ENCODE data around the gene EHBP1.

EHBP1 gene

GRCh38 chr2:62691186-62691585 lies 14.3 kb upstream of the EHBP1 start:
- H2AFZ ChIP-seq (ENCODE audit: low read length), result no peak overlapping the region
- no peak overlapping the region for H3K4me3 ChIP-seq (ENCODE audit: low read length, poor library complexity, severe bottlenecking)
- H4K20me1 ChIP-seq (ENCODE audit: insufficient read depth, low read length, poor library complexity, severe bottlenecking), result no peaks in the 10 kb centered on the region
- H3K4me1 ChIP-seq (ENCODE audit: insufficient read depth, low read length, poor library complexity, severe bottlenecking), result no peaks in the 10 kb centered on the region
- H3K9me2 ChIP-seq (replicated peaks; ENCODE audit: low read depth, low read length), result no peaks in the 10 kb centered on the region
- no peaks in the 10 kb centered on the region for H3K9me3 ChIP-seq (ENCODE audit: insufficient read depth, low read depth, low read length)
- H3K79me2 ChIP-seq (ENCODE audit: insufficient read depth, low read length), result no peaks in the 10 kb centered on the region
- no peak overlapping the region for H3K4me2 ChIP-seq (ENCODE audit: low read depth, low read length, poor library complexity, severe bottlenecking)
- no peaks in the 10 kb centered on the region for H3K36me3 ChIP-seq (ENCODE audit: insufficient read depth, low read length)
- no peaks in the 10 kb centered on the region for H3F3A ChIP-seq (ENCODE audit: low read depth)
- no peaks in the 10 kb centered on the region for H3K27me3 ChIP-seq (ENCODE audit: insufficient read depth, low read length, poor library complexity, severe bottlenecking)
- TF ChIP-seq CTCF (conservative IDR thresholded peaks at IDR 0.05; ENCODE audit: low read length) (no peak), EZH2phosphoT487 (IDR thresholded peaks at IDR 0.05; ENCODE audit: borderline replicate concordance) (no peak)
- no peak overlapping the region for H3K9ac ChIP-seq (ENCODE audit: low read depth, low read length, poor library complexity, severe bottlenecking)

GRCh38 chr2:62692225-62692624 lies 13.3 kb upstream of the EHBP1 start:
- H3K9me2 ChIP-seq (replicated peaks; ENCODE audit: low read depth, low read length), result no peaks in the 10 kb centered on the region
- H3K79me2 ChIP-seq (ENCODE audit: insufficient read depth, low read length), result no peaks in the 10 kb centered on the region
- TF ChIP-seq EZH2phosphoT487 (IDR thresholded peaks at IDR 0.05; ENCODE audit: borderline replicate concordance), result no peak
- TF ChIP-seq CTCF (conservative IDR thresholded peaks at IDR 0.05; ENCODE audit: low read length), result no peak
- H3K4me2 ChIP-seq (ENCODE audit: low read depth, low read length, poor library complexity, severe bottlenecking), result no peak overlapping the region
- H3F3A ChIP-seq (ENCODE audit: low read depth), result no peaks in the 10 kb centered on the region
- H3K9ac ChIP-seq (ENCODE audit: low read depth, low read length, poor library complexity, severe bottlenecking), result no peak overlapping the region
- H3K4me3 ChIP-seq (ENCODE audit: low read length, poor library complexity, severe bottlenecking), result no peak overlapping the region
- H3K4me1 ChIP-seq (ENCODE audit: insufficient read depth, low read length, poor library complexity, severe bottlenecking), result no peaks in the 10 kb centered on the region
- no peak overlapping the region for H2AFZ ChIP-seq (ENCODE audit: low read length)
- no peaks in the 10 kb centered on the region for H3K9me3 ChIP-seq (ENCODE audit: insufficient read depth, low read depth, low read length)
- H3K27me3 ChIP-seq (ENCODE audit: insufficient read depth, low read length, poor library complexity, severe bottlenecking), result no peaks in the 10 kb centered on the region
- no peaks in the 10 kb centered on the region for H4K20me1 ChIP-seq (ENCODE audit: insufficient read depth, low read length, poor library complexity, severe bottlenecking)
- H3K36me3 ChIP-seq (ENCODE audit: insufficient read depth, low read length), result no peaks in the 10 kb centered on the region

DNA sequence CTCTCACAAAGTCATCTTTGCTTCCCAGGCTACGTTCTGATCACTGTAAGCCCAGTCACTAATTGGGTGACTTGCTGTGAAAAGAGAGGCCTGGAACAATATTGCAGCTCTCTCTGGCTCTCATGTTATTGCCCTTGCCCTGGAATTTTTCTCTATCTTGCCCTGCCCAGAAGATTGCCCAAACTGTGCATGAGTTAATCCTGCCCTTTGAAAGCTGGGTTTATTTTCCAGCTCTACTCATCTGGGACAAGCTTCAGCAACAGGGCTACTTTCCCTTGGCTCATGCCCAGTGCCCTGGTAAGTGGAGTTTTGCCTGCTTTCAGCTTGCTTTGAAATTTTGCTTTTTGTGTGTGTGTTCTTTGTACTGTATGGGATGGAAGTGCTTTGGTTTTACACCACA lies 6.9 kb upstream of the EHBP1 start:
- no peaks in the 10 kb centered on the region for H3K9me2 ChIP-seq (replicated peaks; ENCODE audit: low read depth, low read length)
- H3K4me3 ChIP-seq (ENCODE audit: low read length, poor library complexity, severe bottlenecking), result no peak overlapping the region
- H3K9ac ChIP-seq (ENCODE audit: low read depth, low read length, poor library complexity, severe bottlenecking), result no peak overlapping the region
- no peaks in the 10 kb centered on the region for H3K79me2 ChIP-seq (ENCODE audit: insufficient read depth, low read length)
- no peaks in the 10 kb centered on the region for H3K9me3 ChIP-seq (ENCODE audit: insufficient read depth, low read depth, low read length)
- no peaks in the 10 kb centered on the region for H3F3A ChIP-seq (ENCODE audit: low read depth)
- H3K4me2 ChIP-seq (ENCODE audit: low read depth, low read length, poor library complexity, severe bottlenecking), result no peak overlapping the region
- no peak overlapping the region for H2AFZ ChIP-seq (ENCODE audit: low read length)
- H3K27me3 ChIP-seq (ENCODE audit: insufficient read depth, low read length, poor library complexity, severe bottlenecking), result no peaks in the 10 kb centered on the region
- H3K36me3 ChIP-seq (ENCODE audit: insufficient read depth, low read length), result no peaks in the 10 kb centered on the region
- no peaks in the 10 kb centered on the region for H3K4me1 ChIP-seq (ENCODE audit: insufficient read depth, low read length, poor library complexity, severe bottlenecking)
- H4K20me1 ChIP-seq (ENCODE audit: insufficient read depth, low read length, poor library complexity, severe bottlenecking), result no peaks in the 10 kb centered on the region
- no peak for TF ChIP-seq EZH2phosphoT487 (IDR thresholded peaks at IDR 0.05; ENCODE audit: borderline replicate concordance)
- no peak for TF ChIP-seq CTCF (conservative IDR thresholded peaks at IDR 0.05; ENCODE audit: low read length)
